Stimulated activated CD8-positive, alpha-beta memory T cell treated with anti-CD3 and anti-CD28 coated beads, Interleukin-12 subunit alpha, Interleukin-12 subunit beta, amount 100 ng/mL, for 1 hour (primary cell): ENCODE results near the gene HYAL2.
"Not testable (repeated sequence)": the region's sequence is repeated elsewhere in the genome, so short reads cannot be mapped to it uniquely, and the experiment has no call there.

Source experiments
- DNase-seq: peaks from one replicate; pipeline ENCODE4 v3.0.0-alpha.2; 2020; ENCODE audit warnings: low read depth

Gene HYAL2

DNA sequence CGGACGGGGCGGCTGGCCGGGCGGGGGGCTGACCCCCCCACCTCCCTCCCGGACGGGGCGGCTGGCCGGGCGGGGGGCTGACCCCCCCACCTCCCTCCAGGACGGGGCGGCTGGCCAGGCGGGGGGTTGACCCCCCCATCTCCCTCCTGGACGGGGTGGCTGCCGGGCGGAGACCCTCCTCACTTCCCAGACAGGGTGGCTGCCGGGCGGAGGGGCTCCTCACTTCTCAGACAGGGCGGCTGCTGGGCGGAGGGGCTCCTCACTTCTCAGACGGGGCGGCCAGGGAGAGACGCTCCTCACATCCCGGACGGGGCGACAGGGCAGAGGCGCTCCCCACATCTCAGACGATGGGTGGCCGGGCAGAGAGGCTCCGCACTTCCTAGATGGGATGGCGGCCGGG is 10.5 kb downstream of the HYAL2 start:
- not testable (repeated sequence) for DNase-seq

DNA sequence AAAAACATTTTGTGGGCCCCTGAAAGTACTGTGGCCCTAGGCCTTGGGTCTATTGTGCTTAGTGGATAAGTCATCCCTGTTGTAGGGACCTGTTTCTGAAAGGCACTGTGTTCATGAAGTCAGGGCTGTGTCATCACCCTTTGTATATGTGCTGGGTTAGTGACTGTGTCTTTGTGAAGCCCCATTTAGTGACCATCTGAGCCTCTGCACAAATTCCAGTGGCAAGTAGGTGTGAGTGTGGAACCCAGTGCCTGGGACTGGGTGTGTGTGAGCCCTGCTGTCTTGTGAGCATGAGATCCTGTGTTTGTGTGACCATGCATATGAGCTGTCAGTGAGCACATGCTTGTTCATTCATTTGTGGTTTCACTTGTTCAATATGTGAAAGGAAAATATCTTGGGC is 17.9 kb downstream of the HYAL2 start:
- no peak for DNase-seq

GRCh38 chr3:50303013-50303815 is 19.3 kb downstream of the HYAL2 start, which contains the start of gene HYAL1:
HYAL1 (minus strand) TSS chr3:50303574; CDS start chr3:50302956, 618 bp downstream.
- DNase-seq, result no peak

- no peak for DNase-seq
Measured at GRCh38 chr3:50302095-50303012, 20.2 kb downstream of the HYAL2 start.

- DNase-seq, result no peak
Measured at GRCh38 chr3:50300681-50301254, 21.8 kb downstream of the HYAL2 start.

GRCh38 chr3:50299929-50300680 is 22.4 kb downstream of the HYAL2 start:
- DNase-seq, result no peak

DNA sequence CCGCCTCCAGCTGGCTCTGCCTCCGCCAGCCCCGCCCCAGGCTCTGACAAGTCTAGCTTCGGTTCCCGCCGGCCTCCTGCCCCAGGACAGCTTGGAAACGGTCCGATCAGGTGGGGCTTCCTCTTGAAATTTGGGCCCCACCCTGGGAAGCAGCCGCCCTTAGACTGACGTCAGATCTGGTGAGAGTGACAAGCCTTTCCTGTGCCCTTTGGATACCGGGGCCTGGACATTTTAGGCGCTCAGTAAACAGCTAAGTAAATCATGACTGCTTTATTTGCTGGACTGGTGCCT is 23.0 kb downstream of the HYAL2 start:
- DNase-seq, result no peak

- DNase-seq, result peak; percentile 99
Measured at GRCh38 chr3:50298836-50299637, 23.5 kb downstream of the HYAL2 start, which contains the start of the genes HYAL3 and NAA80. HYAL3 (minus strand) TSS chr3:50299405; CDS start chr3:50295602, 3,803 bp downstream. NAA80 (minus strand) TSS chr3:50299405; CDS start chr3:50297463, 1,942 bp downstream.

DNA sequence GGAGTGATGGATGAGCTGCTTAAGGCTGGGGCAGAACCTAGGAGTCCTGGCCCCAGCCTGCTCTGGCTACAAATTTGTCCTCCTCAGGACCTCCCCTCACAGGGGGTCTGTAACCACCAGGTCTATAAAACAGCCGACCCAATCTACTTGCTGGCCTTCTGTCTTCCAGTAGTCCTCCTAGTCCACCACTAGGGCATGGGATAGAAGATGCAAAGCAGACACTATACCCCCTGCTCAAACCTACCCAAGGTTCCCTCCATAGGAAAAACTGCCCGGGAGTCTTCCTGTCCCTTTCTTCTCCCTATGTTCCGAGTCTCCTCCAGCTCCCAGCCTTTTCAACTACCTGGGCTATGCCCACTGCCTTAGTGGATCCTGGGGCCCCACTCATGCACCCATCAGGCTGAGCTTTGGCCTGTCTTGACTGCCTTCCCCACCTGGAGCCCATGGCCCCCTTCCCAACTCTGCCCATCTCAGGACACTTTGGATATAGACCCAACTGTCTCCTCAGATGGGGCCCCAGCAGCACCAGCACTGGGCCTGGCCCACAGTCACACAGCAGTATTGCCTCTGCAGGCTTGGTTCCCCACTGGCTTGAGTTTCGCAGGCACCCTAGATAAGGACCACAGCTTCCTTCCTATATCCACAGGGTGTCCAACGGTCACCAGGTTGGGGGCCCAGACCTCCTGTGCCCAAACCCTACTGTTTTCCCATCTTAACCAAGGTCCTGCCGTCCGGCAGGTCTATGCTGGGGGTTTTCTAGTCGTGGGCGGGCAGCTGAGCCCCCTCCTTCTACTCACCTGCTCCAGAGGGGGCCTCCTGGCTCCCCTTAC is 24.4 kb downstream of the HYAL2 start:
- DNase-seq, result no peak

DNA sequence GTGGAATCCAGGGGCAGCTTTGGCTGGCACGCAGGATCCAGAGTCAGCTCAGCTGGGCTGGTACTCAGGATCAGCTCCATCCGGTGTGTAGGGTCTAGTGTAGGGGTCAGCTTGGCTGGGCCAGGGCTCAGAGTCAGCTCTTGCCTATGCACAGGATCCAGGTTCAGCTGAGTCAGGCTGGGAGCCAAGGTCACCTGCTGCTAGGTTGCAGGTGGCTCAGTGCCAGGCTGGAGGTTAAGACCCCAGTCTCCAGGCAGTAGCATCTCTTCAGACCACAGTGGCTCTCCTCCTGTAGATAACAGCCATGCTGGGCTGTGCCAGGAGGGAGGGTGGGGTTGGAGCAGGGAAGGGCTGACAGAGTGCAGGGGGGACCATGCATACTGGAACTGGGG is 25.2 kb downstream of the HYAL2 start:
- DNase-seq, result no peak

GRCh38 chr3:50296721-50297383 is 25.7 kb downstream of the HYAL2 start:
- DNase-seq, result no peak

- no peak for DNase-seq
Measured at GRCh38 chr3:50295553-50296431, 26.8 kb downstream of the HYAL2 start.

GRCh38 chr3:50294492-50295403 is 27.8 kb downstream of the HYAL2 start:
- no peak for DNase-seq

DNA sequence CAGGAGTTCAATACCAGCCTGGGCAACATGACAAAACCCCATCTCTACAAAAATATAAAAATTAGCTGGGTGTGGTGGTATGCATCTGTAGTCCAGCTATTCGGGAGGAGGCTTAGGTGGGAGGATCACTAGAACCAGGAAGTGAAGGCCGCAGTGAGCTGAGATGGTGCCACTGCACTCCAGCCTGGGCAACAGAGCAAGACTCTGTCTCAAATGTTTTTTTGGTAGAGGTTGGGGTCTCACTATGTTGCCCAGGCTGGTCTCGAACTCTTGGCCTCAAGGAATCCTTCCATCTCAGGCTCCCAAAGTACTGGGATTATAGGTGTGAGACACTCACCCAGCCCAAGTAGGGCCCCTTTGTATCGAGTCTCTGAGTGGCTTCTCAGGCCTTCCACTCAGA is 28.5 kb downstream of the HYAL2 start:
- no peak for DNase-seq

GRCh38 chr3:50293079-50293801 is 29.3 kb downstream of the HYAL2 start:
- DNase-seq, result no peak

GRCh38 chr3:50292159-50293078 is 30.1 kb downstream of the HYAL2 start, which contains the start of gene IFRD2:
IFRD2 (minus strand) TSS chr3:50292429; CDS start chr3:50292274, 155 bp downstream.
- peak; percentile 87 for DNase-seq
